NCI-H345 treated with DMSO at 0.1 percent for 48 hours (cell line): ENCODE data around the gene VIL1.

Experiments
- DNase-seq: peaks from one replicate; lab custom pipeline; 2025; ENCODE audit not compliant: unreplicated experiment; lab: John Stamatoyannopoulos, UW

The VIL1 gene

DNA sequence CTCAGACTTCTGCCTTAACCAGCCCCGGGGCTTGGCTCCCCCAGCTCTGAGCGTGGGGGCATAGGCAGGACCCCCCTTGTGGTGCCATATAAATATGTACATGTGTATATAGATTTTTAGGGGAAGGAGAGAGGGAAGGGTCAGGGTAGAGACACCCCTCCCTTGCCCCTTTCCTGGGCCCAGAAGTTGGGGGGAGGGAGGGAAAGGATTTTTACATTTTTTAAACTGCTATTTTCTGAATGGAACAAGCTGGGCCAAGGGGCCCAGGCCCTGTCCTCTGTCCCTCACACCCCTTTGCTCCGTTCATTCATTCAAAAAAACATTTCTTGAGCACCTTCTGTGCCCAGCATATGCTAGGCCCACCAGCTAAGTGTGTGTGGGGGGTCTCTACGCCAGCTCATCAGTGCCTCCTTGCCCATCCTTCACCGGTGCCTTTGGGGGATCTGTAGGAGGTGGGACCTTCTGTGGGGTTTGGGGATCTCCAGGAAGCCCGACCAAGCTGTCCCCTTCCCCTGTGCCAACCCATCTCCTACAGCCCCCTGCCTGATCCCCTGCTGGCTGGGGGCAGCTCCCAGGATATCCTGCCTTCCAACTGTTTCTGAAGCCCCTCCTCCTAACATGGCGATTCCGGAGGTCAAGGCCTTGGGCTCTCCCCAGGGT, 13.7 kb upstream of the VIL1 start:
- DNase-seq, result no peak

DNA sequence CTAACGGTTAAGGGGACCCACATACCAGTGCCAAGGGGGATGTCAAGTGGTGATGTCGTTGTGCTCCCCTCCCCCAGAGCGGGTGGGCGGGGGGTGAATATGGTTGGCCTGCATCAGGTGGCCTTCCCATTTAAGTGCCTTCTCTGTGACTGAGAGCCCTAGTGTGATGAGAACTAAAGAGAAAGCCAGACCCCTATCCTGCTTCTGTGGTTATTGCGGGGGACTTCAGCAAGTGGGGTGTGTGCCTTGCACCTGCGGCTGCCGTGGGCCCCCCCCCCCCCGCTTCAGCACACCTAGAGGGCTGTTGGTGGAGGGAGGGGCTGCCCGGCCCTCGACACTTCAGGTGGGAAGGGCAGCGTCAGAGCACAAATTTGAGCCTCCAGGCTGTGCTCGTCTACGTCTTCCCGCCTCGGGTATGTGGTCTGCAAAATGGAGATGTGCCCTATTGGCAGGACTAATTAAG, 13.1 kb upstream of the VIL1 start:
- DNase-seq, result no peak

DNA sequence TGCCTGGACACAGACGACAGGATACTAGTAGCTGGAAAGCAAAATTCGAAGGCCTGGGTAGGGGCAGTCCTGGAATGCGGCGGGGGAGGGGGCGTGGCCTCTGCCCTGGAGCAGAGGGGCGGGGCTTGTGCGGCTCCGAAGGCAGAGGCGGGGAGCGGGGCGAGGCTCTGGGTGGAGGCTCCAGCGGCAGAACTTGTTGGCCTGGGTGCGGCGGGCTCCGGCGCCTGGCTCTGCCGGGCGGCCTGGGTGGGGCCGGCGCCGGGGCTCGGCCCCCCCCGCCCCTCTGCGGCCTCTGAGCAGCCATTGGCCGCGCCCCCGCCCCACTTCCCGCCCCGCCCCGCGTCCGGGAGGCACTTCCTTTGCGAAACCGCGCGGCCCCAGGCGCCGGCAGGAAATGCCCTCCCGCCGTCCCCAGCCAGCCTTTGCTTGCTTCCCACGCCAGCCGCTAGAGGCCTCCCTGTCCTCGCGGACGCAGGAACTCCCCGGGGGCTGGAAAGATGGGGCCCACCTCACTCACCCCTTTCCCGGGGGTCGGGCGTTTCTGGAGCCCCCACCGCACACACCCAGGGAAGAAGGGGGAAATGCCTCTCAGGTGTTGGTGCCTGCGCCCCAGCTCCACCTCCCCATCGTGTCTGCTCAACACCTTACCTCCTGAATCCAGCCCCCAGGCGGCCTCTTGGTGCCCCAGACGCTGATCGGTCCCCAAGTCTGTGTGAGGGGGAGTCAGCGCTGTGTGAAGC, 12.5 kb upstream of the VIL1 start:
- peak; percentile 87 for DNase-seq

DNA sequence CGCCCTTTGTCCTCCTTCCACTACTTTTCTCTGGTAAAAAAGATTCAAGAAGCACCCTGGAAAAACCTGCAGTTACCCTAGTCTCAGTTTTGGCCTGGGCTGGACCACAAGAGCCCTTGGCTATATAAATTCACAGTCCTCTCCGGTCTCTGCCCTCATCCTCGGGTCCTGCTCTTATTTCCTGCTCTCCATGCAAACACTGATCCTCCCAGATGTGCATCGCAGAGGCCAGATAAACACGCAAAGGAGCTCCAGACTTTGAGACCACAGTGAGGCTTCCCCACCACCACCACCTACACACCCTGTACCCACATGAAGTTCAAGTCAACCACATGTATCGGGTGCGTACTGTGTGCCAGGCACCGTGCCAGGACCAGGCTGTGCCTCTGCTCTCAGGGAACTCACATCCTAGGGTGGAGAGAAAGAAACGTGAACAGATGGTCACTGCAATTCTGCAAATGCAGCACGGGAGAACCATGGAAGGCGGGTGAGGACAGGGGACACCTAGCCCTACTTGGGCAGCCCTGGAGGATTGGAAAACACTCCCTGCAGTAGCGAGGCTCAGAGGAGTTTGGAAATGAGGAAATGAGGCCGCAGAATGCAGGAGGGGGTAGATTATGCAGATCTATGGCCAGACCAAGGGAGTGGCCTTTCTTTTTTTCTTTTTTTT, 11.8 kb upstream of the VIL1 start:
- DNase-seq, result no peak

DNA sequence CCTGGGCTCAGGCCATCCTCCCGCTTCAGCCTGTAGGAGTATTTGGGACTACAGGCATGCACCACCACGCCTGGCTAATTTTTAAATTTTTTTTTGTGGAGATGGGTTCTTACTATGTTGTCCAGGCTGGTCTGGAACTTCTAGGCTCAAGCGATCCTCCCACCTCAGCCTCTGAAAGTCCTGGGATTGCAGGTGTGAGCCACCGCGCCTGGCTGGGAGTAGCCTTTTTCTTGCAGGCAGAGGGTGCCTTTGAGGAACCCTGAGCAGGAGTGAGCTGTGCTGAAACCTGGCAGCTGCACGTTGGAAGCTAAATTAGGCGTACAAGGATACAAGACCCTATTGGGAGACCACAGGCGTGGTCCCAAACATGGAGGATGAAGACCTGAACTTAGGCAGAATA, 11.2 kb upstream of the VIL1 start:
- no peak for DNase-seq

DNA sequence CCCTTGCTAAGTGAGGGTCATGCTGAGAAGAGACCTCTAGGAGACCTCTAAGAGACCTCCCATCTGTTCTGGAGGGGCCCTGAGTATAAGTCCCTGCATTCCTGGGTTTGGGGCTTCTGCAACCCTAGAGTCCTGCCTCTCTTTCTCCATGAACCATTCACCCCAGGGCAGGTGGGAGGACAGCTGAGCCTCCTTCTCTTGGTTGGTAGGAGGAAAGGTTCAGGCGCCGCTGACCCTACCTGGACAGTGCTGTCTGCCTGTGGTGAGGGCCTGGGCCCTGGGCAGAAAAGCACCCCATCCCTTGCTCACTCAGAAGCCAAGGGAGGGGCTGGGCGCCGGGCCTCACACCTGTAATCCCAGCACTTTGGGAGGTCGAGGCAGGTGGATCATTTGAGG, 604 bp upstream of the VIL1 start:
- no peak for DNase-seq

DNA sequence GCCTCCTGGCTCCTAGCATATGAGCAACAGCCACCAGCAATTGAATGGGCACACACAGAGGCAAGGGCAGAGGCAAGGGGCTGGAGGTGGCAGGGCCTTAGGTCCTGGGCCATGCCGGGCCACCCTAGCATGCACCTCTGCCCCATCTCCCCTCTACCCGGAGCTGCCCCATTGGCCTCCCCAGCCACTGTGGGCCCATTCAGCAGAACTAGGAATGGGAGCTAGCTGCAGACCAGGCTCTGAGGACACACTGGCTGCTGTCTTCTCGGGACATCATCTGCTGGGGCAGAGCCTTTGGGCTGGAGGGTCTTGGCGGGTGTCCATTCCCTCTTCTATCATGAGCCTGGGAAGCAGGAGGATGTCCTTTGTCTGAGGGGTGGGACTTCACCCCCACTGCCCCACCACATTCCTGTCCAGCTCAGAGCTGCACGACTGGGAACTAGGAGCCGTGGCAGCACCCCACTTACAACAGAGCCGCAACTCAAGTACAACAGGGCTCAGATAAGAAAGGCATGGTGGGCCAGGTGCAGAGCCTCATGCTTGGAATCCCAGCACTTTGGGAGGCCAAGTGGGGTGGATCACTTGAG, 800 bp downstream of the VIL1 start:
- no peak for DNase-seq

DNA sequence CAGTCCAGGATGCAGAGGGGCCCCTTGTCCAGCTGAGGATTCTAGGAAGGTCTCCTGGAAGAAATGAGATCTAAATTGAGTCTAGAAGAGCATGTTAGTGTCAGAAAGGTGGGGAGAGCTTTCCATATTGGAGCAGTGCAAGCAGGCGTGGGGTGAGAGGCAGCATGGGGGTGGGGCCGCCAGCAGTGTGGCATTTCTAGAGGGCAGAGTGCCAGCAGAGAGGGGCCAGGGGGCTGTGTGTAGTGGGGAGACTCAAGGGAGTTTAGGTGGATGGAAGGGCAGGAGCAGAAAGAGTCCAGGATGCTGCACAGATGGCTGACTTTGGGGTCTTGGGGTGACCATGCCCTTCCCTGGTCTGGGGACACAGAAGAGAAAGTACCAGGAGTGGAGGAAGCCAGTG, 2.1 kb downstream of the VIL1 start:
- DNase-seq, result no peak

DNA sequence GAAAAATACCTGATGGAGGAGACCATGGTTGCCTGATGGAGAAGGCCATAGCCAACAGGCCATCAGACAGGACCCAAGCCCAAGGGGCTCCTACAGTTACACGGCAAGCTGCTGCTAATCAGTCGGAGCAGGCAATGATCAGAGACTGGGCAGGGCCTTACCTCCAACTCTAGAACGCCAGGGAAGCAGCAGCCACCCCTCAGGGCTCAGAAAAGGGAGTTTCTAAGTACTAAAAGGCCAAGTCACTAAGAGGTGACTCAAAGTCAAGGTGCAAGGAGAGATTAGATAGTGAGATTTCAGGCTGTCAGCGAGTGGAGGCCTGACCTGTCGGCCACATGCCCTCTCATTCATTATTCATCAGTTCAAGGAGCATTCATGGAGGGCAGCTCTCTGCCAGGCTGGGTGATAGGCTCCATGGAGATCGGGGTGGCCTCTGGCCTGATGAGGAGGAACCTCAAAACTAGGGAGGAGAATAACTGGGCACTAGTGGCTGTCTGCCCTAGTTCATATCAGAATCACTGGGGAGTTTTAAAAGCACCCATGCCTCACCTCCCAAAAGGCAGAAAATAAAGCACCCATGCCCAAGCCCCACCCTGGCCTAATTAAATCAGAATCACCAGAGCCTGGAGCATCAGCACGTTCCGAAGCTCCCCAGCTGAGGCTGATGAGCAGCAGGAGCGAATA, 3.6 kb downstream of the VIL1 start:
- DNase-seq, result no peak

DNA sequence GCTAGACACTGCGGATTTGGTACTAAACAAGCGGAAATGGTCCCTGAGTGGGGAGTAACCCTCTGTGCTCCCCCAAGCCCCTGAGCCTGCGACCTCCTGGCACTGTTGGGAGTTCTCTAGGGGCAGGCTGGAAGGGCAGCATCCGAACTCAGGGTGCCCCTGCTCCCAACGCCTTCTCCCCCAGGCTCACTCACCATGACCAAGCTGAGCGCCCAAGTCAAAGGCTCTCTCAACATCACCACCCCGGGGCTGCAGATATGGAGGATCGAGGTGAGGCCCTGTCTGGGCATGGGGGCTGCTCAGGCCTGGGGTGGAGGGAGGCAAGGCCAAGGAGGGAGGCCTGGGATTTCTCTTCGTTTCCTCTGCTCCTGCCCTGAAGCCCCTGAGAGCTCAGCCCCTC, 4.7 kb downstream of the VIL1 start:
- no peak for DNase-seq

DNA sequence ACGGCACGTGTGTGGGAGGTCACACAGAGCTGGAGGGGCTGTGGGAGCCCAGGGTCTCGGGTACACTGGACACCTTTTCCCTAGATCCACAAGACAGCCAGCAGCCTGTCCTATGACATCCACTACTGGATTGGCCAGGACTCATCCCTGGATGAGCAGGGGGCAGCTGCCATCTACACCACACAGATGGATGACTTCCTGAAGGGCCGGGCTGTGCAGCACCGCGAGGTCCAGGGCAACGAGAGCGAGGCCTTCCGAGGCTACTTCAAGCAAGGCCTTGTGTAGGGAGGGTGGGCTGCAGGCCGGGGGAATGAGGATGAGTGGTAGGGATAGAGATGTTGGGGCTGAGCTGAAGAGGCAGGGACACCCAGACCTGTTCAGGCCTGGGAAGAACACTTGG, 6.6 kb downstream of the VIL1 start:
- no peak for DNase-seq

DNA sequence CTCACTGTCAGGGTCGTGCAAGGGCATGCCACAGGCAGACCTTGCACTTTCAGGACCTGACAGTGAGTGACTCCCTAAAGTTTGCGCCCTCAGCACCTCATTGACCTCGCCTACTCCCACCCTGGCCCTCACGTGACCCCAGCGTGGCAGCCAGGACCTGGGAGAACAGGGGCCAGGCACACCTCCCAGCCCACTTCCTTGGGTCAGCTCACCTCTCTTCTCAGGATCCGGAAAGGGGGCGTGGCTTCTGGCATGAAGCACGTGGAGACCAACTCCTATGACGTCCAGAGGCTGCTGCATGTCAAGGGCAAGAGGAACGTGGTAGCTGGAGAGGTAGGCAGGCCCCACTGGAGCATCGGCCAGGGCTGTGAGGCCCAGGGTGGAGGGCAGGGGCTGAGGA, 8.8 kb downstream of the VIL1 start:
- no peak for DNase-seq

DNA sequence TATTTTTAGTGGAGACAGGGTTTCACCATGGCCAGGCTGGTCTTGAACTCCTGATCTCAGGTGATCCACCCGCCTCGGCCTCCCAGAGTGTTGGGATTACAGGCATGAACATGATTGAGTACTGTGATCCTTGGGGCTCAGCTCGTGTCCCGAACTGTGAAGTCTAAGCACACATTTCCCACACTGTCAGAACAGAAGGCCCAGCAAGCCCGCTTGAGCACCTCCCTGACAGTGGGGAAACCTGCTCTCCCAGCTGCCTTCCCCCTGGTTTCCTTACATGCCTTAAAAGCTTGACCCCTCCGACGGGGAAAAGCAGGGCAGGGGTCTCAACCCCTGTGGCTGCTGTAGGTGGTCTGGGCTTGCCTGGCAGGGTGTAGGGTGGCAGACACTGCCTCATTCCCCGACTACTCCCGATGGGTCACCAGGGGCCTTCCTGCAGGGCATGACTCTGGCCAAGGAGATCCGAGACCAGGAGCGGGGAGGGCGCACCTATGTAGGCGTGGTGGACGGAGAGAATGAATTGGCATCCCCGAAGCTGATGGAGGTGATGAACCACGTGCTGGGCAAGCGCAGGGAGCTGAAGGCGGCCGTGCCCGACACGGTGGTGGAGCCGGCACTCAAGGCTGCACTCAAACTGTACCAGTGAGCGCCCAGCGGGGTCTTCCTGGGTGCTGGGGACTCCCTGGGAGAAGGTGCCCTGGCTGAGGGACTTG, 10.1 kb downstream of the VIL1 start:
- DNase-seq, result no peak

DNA sequence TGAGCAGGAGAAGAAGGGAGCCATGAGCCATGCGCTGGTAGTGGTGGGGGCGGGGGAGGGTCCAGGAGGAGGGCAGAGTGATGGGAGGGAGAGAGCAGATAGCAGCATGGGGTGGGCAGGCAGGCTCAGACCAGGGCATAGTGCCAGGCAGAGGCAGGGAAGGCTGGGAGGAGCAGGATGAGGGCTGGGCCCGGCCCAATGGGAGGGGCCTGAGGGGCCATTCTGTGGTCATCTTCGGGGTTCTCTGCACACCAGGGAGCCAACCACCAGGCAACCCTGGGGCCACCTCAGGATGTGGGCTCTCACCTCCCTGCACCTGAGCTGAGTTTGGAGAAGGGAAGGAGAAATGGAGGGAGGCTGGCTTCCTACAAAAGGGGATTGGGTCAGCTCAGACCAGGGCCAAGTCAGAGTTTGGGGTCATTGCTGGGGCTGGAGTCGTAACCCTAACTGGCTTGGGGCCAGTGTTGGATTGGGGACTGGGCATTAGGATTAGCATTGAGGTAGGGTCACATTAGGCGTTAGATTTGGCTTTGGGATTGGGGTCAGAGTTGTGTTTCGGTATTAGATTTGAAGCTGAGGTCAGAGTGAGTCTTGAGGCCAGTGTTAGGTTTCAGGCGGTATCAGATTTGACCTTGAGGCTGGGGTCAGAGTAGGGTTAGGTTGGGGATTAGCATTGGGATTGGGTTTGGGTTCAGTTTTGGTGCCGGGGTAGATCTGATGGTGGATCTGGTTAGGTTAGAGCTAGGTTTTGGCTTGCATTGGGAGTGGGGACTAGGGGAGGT, 11.2 kb downstream of the VIL1 start:
- no peak for DNase-seq

DNA sequence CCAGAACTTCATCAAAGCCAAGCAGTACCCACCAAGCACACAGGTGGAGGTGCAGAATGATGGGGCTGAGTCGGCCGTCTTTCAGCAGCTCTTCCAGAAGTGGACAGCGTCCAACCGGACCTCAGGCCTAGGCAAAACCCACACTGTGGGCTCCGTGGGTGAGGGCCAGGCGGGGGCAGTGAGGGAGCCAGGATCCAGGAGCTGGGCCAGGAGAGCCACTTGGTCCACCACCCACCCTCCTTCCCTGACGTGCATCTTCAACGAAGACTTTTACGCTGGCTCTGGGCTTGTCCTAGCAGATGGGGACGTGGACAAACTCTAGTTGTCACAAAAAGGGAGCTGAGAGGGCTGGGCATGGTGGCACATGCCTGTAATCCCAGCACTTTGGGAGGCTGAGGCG, 11.8 kb downstream of the VIL1 start:
- DNase-seq, result no peak

DNA sequence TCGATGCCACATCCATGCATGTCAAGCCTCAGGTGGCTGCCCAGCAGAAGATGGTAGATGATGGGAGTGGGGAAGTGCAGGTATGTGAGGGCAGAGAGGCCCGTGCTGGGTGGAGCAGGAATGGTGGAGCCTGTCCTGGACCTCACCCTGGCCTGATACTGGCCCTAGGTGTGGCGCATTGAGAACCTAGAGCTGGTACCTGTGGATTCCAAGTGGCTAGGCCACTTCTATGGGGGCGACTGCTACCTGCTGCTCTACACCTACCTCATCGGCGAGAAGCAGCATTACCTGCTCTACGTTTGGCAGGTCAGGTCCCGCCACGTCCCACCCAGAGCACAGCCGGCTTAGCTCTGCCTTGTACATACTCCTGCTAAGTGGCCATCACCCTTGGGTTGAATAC, 13.0 kb downstream of the VIL1 start:
- DNase-seq, result no peak

DNA sequence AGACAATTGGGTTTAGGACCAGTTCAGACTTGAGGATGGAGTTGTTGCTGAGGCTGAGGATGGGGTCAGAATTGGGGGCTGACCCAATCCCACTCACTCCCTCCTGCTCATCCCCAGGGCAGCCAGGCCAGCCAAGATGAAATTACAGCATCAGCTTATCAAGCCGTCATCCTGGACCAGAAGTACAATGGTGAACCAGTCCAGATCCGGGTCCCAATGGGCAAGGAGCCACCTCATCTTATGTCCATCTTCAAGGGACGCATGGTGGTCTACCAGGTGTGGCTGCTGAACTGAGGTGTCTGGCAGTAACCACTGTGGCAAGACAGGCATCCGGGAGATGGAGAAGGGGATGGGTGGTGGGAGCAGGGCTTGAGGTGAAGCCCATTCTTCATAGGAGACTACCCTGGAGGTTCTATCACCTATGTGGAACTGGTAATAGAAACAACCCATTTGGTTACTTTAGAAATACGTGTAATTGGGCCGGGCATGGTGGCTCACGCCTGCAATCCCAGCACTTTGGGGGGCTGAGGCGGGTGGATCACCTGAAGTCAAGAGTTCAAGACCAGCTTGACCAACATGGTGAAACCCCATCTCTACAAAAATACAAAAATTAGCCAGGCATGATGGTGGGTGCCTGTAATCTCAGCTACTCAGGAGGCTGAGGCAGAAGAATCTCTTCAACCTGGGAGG, 13.9 kb downstream of the VIL1 start:
- DNase-seq, result no peak

DNA sequence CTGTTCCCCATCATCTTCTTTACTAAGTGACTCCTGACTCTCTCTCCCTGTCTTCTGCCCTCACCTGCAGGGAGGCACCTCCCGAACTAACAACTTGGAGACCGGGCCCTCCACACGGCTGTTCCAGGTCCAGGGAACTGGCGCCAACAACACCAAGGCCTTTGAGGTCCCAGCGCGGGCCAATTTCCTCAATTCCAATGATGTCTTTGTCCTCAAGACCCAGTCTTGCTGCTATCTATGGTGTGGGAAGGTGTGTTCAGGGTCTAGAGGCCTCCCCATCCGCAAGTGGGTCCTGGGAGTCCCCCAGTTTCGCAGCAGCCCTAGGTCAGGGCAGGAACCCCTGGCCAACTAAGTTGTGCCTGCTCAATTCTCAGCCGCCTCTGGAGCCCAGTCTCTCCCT, 15.5 kb downstream of the VIL1 start:
- no peak for DNase-seq
